ENCODE data around the gene ILF3.
"Not testable (repeated sequence)": the region's sequence is repeated elsewhere in the genome, so short reads cannot be mapped to it uniquely, and the experiment has no call there.

Gene ILF3

DNA sequence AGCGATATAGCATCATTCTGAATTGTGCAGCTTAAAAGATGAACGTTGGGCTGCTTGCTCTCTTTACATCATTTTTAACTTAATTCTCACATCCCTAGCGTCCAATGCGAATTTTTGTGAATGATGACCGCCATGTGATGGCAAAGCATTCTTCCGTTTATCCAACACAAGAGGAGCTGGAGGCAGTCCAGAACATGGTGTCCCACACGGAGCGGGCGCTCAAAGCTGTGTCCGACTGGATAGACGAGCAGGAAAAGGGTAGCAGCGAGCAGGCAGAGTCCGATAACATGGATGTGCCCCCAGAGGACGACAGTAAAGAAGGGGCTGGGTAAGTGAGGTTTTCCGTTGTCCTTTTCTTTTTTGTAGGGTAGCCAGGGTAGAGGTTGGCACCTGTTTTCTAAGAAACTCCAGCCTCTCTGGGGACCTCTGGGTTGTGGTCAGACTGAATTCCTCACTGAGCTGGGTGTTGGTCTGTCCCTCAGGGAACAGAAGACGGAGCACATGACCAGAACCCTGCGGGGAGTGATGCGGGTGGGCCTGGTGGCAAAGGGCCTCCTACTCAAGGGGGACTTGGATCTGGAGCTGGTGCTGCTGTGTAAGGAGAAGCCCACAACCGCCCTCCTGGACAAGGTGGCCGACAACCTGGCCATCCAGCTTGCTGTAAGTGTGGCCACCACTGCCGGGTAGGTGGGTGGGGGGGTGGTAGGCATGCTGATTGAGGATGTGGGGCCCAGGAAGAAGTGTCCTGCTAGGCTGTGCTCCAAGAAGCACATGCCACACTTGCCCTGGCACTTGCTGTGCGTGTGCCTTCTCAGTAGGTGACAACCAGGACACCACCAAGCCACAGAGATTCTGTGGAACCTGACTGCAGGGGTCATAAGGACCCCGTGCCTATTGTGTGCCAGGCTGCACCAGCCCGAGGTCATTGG, 17.0 kb downstream of the ILF3 start:
- WGBS, 2 experiments: 97% methylated on average over 24 of the region's 24 CpGs
- no peaks in the 10 kb centered on the region for H3K9me3 ChIP-seq (ENCODE audit: control insufficient read depth, low read length)
- H3K4me1 ChIP-seq (ENCODE audit: control insufficient read depth, insufficient read depth, low read length): no peaks in the 10 kb centered on the region
- H3K27ac ChIP-seq (ENCODE audit: insufficient read depth, low read depth, low read length, poor library complexity, severe bottlenecking): no peak overlapping the region
- H3K27me3 ChIP-seq (ENCODE audit: control insufficient read depth, insufficient read depth, low read length, poor library complexity, severe bottlenecking): no peaks in the 10 kb centered on the region
- peaks cover 51% of the 10 kb centered on the region for H3K36me3 ChIP-seq (ENCODE audit: control insufficient read depth, insufficient read depth, low read length)
- no peak overlapping the region for H3K4me3 ChIP-seq (ENCODE audit: insufficient read depth, low read depth, low read length)

- H3K27me3 ChIP-seq (ENCODE audit: control insufficient read depth, insufficient read depth, low read length, poor library complexity, severe bottlenecking); H3K27ac ChIP-seq (ENCODE audit: insufficient read depth, low read depth, low read length, poor library complexity, severe bottlenecking); H3K9me3 ChIP-seq (ENCODE audit: control insufficient read depth, low read length); H3K4me3 ChIP-seq (ENCODE audit: insufficient read depth, low read depth, low read length); H3K4me1 ChIP-seq (ENCODE audit: control insufficient read depth, insufficient read depth, low read length): not testable (repeated sequence)
- H3K36me3 ChIP-seq (ENCODE audit: control insufficient read depth, insufficient read depth, low read length): peaks cover 54% of the 10 kb centered on the region
- 89 to 95% methylated on average over 2 to 3 of the region's 3 CpGs for WGBS, 2 experiments
These were observed 17.8 kb downstream of the ILF3 start for GRCh38 chr19:10671922-10672321.

- H3K4me3 ChIP-seq (ENCODE audit: insufficient read depth, low read depth, low read length); H3K27me3 ChIP-seq (ENCODE audit: control insufficient read depth, insufficient read depth, low read length, poor library complexity, severe bottlenecking); H3K4me1 ChIP-seq (ENCODE audit: control insufficient read depth, insufficient read depth, low read length); H3K27ac ChIP-seq (ENCODE audit: insufficient read depth, low read depth, low read length, poor library complexity, severe bottlenecking); H3K9me3 ChIP-seq (ENCODE audit: control insufficient read depth, low read length): not testable (repeated sequence)
- H3K36me3 ChIP-seq (ENCODE audit: control insufficient read depth, insufficient read depth, low read length): peaks cover 83% of the 10 kb centered on the region
- 91 to 98% methylated on average over 8 of the region's 8 CpGs for WGBS, 2 experiments
These were observed 21.1 kb downstream of the ILF3 start for GRCh38 chr19:10675214-10675613.

GRCh38 chr19:10677751-10678150, 23.6 kb downstream of the ILF3 start:
- H3K9me3 ChIP-seq (ENCODE audit: control insufficient read depth, low read length): no peaks in the 10 kb centered on the region
- 94 to 97% methylated on average over 13 of the region's 13 CpGs for WGBS, 2 experiments
- no peak overlapping the region for H3K27ac ChIP-seq (ENCODE audit: insufficient read depth, low read depth, low read length, poor library complexity, severe bottlenecking)
- H3K4me1 ChIP-seq (ENCODE audit: control insufficient read depth, insufficient read depth, low read length): no peaks in the 10 kb centered on the region
- H3K27me3 ChIP-seq (ENCODE audit: control insufficient read depth, insufficient read depth, low read length, poor library complexity, severe bottlenecking): no peaks in the 10 kb centered on the region
- H3K36me3 ChIP-seq (ENCODE audit: control insufficient read depth, insufficient read depth, low read length): peaks cover 89% of the 10 kb centered on the region
- no peak overlapping the region for H3K4me3 ChIP-seq (ENCODE audit: insufficient read depth, low read depth, low read length)

- Histone ChIP-seq H3K4me1 (ENCODE audit: control insufficient read depth, insufficient read depth, low read length) (no peaks in the 10 kb centered on the region), H3K4me3 (ENCODE audit: insufficient read depth, low read depth, low read length) (no peak overlapping the region), H3K36me3 (ENCODE audit: control insufficient read depth, insufficient read depth, low read length) (peaks cover 89% of the 10 kb centered on the region), H3K27ac (ENCODE audit: insufficient read depth, low read depth, low read length, poor library complexity, severe bottlenecking) (no peak overlapping the region), H3K27me3 (ENCODE audit: control insufficient read depth, insufficient read depth, low read length, poor library complexity, severe bottlenecking) (no peaks in the 10 kb centered on the region), H3K9me3 (ENCODE audit: control insufficient read depth, low read length) (no peaks in the 10 kb centered on the region)
- 95 to 96% methylated on average over 12 of the region's 12 CpGs for WGBS, 2 experiments
These were observed 24.7 kb downstream of the ILF3 start for GRCh38 chr19:10678813-10679212.

DNA sequence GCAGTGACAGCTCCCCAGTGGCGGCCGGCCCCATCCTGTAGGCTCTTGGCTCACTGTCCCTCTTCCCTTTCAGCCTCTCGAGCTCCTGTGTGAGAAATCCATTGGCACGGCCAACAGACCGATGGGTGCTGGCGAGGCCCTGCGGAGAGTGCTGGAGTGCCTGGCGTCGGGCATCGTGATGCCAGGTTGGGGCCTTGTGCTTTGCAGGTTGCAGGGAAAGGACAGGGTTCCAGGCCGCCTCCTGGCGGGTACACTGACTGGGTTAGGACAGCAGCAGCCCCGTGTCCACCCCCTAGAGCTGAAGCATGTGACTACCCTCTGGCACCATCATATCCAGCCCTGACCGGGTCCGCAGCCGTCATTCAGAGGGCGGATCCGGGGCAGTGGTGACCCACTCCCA, 25.6 kb downstream of the ILF3 start:
- no peak overlapping the region for H3K4me3 ChIP-seq (ENCODE audit: insufficient read depth, low read depth, low read length)
- H3K4me1 ChIP-seq (ENCODE audit: control insufficient read depth, insufficient read depth, low read length): no peaks in the 10 kb centered on the region
- H3K36me3 ChIP-seq (ENCODE audit: control insufficient read depth, insufficient read depth, low read length): peaks cover 90% of the 10 kb centered on the region
- no peak overlapping the region for H3K27ac ChIP-seq (ENCODE audit: insufficient read depth, low read depth, low read length, poor library complexity, severe bottlenecking)
- H3K27me3 ChIP-seq (ENCODE audit: control insufficient read depth, insufficient read depth, low read length, poor library complexity, severe bottlenecking): no peaks in the 10 kb centered on the region
- H3K9me3 ChIP-seq (ENCODE audit: control insufficient read depth, low read length): no peaks in the 10 kb centered on the region
- WGBS, 2 experiments: 97% methylated on average over 18 of the region's 18 CpGs

DNA sequence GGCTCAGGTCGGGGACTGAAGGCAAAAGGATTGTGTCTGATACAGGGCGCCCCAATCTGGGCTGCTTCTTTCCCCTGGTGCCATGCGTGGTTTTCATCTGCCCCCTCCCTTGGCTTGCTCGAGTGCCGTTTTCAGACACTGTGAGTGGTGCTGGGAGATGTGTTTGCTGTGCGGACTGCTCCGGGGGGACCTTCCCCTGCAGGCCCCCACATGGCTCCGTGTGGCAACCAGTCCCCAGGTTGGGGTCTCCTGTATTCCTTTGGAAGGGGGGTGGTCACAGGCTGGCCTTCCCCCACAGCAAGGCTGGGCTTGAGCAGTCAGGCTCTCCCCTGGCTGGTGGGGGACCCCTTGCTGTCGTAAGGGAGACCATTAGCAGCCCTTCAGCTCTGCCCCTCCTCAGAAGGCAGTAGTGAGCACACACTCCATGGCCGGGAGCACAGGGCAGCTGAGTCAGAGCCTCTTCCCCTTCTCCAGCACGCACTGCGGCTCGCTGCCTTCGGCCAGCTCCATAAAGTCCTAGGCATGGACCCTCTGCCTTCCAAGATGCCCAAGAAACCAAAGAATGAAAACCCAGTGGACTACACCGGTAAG, 26.5 kb downstream of the ILF3 start:
- 96% methylated on average over 15 of the region's 15 CpGs for WGBS, 2 experiments
- H3K27me3 ChIP-seq (ENCODE audit: control insufficient read depth, insufficient read depth, low read length, poor library complexity, severe bottlenecking): no peaks in the 10 kb centered on the region
- H3K4me1 ChIP-seq (ENCODE audit: control insufficient read depth, insufficient read depth, low read length): no peaks in the 10 kb centered on the region
- peaks cover 90% of the 10 kb centered on the region for H3K36me3 ChIP-seq (ENCODE audit: control insufficient read depth, insufficient read depth, low read length)
- H3K9me3 ChIP-seq (ENCODE audit: control insufficient read depth, low read length): no peaks in the 10 kb centered on the region
- no peak overlapping the region for H3K27ac ChIP-seq (ENCODE audit: insufficient read depth, low read depth, low read length, poor library complexity, severe bottlenecking)
- no peak overlapping the region for H3K4me3 ChIP-seq (ENCODE audit: insufficient read depth, low read depth, low read length)

- H3K4me1 ChIP-seq (ENCODE audit: control insufficient read depth, insufficient read depth, low read length): no peaks in the 10 kb centered on the region
- no peaks in the 10 kb centered on the region for H3K27me3 ChIP-seq (ENCODE audit: control insufficient read depth, insufficient read depth, low read length, poor library complexity, severe bottlenecking)
- H3K4me3 ChIP-seq (ENCODE audit: insufficient read depth, low read depth, low read length): no peak overlapping the region
- WGBS, 2 experiments: 94 to 96% methylated on average over 4 of the region's 4 CpGs
- H3K36me3 ChIP-seq (ENCODE audit: control insufficient read depth, insufficient read depth, low read length): peaks cover 96% of the 10 kb centered on the region
- no peak overlapping the region for H3K27ac ChIP-seq (ENCODE audit: insufficient read depth, low read depth, low read length, poor library complexity, severe bottlenecking)
- H3K9me3 ChIP-seq (ENCODE audit: control insufficient read depth, low read length): no peaks in the 10 kb centered on the region
These were observed 27.5 kb downstream of the ILF3 start for GRCh38 chr19:10681658-10682057.

- Histone ChIP-seq H3K27me3 (ENCODE audit: control insufficient read depth, insufficient read depth, low read length, poor library complexity, severe bottlenecking) (no peaks in the 10 kb centered on the region), H3K36me3 (ENCODE audit: control insufficient read depth, insufficient read depth, low read length) (peaks cover 93% of the 10 kb centered on the region), H3K4me3 (ENCODE audit: insufficient read depth, low read depth, low read length) (no peak overlapping the region), H3K4me1 (ENCODE audit: control insufficient read depth, insufficient read depth, low read length) (no peaks in the 10 kb centered on the region), H3K27ac (ENCODE audit: insufficient read depth, low read depth, low read length, poor library complexity, severe bottlenecking) (no peak overlapping the region), H3K9me3 (ENCODE audit: control insufficient read depth, low read length) (no peaks in the 10 kb centered on the region)
- WGBS, 2 experiments: 95 to 96% methylated on average over 15 of the region's 15 CpGs
These were observed 28.4 kb downstream of the ILF3 start for GRCh38 chr19:10682397-10683063.

DNA sequence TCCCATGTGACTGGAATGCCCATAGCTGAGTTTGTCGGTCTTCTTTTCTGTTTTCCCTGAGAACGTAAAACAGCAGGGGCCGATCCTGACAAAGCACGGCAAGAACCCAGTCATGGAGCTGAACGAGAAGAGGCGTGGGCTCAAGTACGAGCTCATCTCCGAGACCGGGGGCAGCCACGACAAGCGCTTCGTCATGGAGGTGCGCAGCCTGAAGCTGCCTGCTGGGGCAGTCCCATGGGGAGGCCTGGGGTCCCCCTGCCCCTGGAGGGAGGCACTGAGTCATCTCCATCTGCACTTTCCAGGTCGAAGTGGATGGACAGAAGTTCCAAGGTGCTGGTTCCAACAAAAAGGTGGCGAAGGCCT, 28.9 kb downstream of the ILF3 start:
- Histone ChIP-seq H3K4me3 (ENCODE audit: insufficient read depth, low read depth, low read length) (no peak overlapping the region), H3K36me3 (ENCODE audit: control insufficient read depth, insufficient read depth, low read length) (peaks cover 93% of the 10 kb centered on the region), H3K27me3 (ENCODE audit: control insufficient read depth, insufficient read depth, low read length, poor library complexity, severe bottlenecking) (no peaks in the 10 kb centered on the region), H3K4me1 (ENCODE audit: control insufficient read depth, insufficient read depth, low read length) (no peaks in the 10 kb centered on the region), H3K9me3 (ENCODE audit: control insufficient read depth, low read length) (no peaks in the 10 kb centered on the region), H3K27ac (ENCODE audit: insufficient read depth, low read depth, low read length, poor library complexity, severe bottlenecking) (no peak overlapping the region)
- WGBS, 2 experiments: 91 to 92% methylated on average over 15 of the region's 15 CpGs

Data from ectodermal cell (in vitro differentiated cells).